RWPE2 (cell line): ENCODE results near the gene LIME1.
A peak's percentile ranks its signal among the peaks of the same experiment; 100 is the strongest.
"Not testable (repeated sequence)": the region's sequence is repeated elsewhere in the genome, so short reads cannot be mapped to it uniquely, and the experiment has no call there.

ENCODE experiments used
- ATAC-seq: fragments of 200-7000 bp; cut with Tn5 transposase; 3 replicates; pipeline ENCODE4 v1.9.1; 2021; ENCODE audit warnings: low read depth
- DNase-seq: peaks from one replicate; pipeline ENCODE4 v3.0.0-alpha.2; 2020; ENCODE audit warnings: low spot score
- H3K27ac ChIP-seq: fragments of 450-650 bp; 2 replicates; pipeline ENCODE4 v1.5.1; 2017; ENCODE audit warnings: mild to moderate bottlenecking; ENCODE audit not compliant: poor library complexity, severe bottlenecking
- H3K27me3 ChIP-seq: fragments of 250-450 bp; sonication (Bioruptor Pico); 2 replicates; pipeline ENCODE4 v1.5.1; 2021; ENCODE audit warnings: mild to moderate bottlenecking, moderate library complexity; ENCODE audit not compliant: insufficient read depth, poor library complexity, severe bottlenecking
- H3K36me3 ChIP-seq: fragments of 250-450 bp; sonication (Bioruptor Pico); 2 replicates; pipeline ENCODE4 v1.5.1; 2020; ENCODE audit warnings: low read depth, mild to moderate bottlenecking, moderate library complexity
- H3K4me1 ChIP-seq: fragments of 250-450 bp; sonication (Bioruptor Pico); 2 replicates; pipeline ENCODE4 v1.5.1; 2021; ENCODE audit warnings: mild to moderate bottlenecking, moderate library complexity; ENCODE audit not compliant: insufficient read depth, poor library complexity, severe bottlenecking
- H3K4me3 ChIP-seq: fragments of 250-450 bp; sonication (Bioruptor Pico); 2 replicates; pipeline ENCODE4 v1.5.1; 2021; ENCODE audit warnings: mild to moderate bottlenecking, moderate library complexity; ENCODE audit not compliant: severe bottlenecking
- H3K9me3 ChIP-seq: fragments of 250-450 bp; sonication (Bioruptor Pico); 2 replicates; pipeline ENCODE4 v1.5.1; 2021; ENCODE audit warnings: mild to moderate bottlenecking, moderate library complexity; ENCODE audit not compliant: severe bottlenecking
- TF ChIP-seq, protein P1 (sequence below): fragments of 450-650 bp; IDR thresholded peaks from one replicate; pipeline ENCODE4 v1.5.1; 2017; ENCODE audit warnings: mild to moderate bottlenecking, moderate library complexity; ENCODE audit not compliant: poor library complexity, severe bottlenecking

LIME1 gene

DNA sequence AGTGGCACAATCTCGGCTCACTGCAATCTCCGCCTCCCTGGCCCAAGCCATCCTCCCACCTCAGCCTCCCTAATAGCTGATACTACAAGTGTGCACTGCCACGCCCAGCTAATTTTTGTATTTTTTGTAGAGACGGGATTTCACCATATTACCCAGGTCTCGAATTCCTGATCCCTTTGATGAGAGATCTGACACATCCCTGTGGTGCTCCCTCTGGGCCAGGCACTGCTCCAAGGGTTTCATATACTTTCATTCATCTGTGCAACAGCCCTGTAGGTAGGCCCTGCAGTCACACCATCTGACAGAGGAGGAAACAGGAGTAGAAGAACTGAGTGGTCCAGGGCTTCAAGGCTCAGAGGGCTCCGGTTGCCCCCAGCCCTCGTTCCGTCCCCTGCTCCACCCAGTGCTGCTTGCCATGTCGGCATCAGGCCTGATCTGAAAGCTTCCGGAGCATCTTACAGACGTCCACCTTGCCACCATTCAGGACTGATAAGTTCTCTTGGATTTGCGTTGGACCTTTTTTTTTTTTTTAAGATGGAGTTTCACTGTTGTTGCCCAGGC is 25.3 kb upstream of the LIME1 start:
- Histone ChIP-seq H3K27me3 (no peaks in the 10 kb centered on the region), H3K9me3 (peaks cover 10% of the 10 kb centered on the region), H3K4me3 (no peak overlapping the region), H3K27ac (no peak overlapping the region), H3K4me1 (peaks cover 9% of the 10 kb centered on the region), H3K36me3 (peaks cover 82% of the 10 kb centered on the region)
- DNase-seq (peak; percentile 65), ATAC-seq (no peak)
- TF ChIP-seq, protein P1, sequence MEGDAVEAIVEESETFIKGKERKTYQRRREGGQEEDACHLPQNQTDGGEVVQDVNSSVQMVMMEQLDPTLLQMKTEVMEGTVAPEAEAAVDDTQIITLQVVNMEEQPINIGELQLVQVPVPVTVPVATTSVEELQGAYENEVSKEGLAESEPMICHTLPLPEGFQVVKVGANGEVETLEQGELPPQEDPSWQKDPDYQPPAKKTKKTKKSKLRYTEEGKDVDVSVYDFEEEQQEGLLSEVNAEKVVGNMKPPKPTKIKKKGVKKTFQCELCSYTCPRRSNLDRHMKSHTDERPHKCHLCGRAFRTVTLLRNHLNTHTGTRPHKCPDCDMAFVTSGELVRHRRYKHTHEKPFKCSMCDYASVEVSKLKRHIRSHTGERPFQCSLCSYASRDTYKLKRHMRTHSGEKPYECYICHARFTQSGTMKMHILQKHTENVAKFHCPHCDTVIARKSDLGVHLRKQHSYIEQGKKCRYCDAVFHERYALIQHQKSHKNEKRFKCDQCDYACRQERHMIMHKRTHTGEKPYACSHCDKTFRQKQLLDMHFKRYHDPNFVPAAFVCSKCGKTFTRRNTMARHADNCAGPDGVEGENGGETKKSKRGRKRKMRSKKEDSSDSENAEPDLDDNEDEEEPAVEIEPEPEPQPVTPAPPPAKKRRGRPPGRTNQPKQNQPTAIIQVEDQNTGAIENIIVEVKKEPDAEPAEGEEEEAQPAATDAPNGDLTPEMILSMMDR = no peak

DNA sequence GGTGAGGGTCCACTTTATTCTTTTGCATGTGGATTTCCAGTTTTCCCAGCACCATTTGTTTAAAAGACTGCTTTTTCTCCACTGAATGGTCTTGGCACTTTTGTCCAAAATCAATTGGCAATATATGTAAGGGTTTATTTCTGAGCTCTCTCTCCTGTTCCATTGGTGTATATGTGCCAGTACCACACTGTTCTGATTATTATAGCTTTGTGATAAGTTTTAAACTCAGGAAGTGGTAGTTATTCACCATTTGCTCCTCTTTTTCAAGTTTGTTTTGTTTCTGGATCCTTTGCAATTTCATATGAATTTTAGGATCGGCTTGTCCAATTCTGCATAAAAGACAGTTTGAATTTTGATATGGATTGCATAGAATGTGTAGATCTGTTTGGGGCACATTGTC is 24.3 kb upstream of the LIME1 start:
- TF ChIP-seq, protein P1 = no peak
- H3K27ac ChIP-seq = no peak overlapping the region
- H3K9me3 ChIP-seq = peaks cover 10% of the 10 kb centered on the region
- peaks cover 4% of the 10 kb centered on the region for H3K4me1 ChIP-seq
- H3K4me3 ChIP-seq = no peak overlapping the region
- peaks cover 86% of the 10 kb centered on the region for H3K36me3 ChIP-seq
- DNase-seq = no peak
- no peaks in the 10 kb centered on the region for H3K27me3 ChIP-seq
- ATAC-seq = no peak

DNA sequence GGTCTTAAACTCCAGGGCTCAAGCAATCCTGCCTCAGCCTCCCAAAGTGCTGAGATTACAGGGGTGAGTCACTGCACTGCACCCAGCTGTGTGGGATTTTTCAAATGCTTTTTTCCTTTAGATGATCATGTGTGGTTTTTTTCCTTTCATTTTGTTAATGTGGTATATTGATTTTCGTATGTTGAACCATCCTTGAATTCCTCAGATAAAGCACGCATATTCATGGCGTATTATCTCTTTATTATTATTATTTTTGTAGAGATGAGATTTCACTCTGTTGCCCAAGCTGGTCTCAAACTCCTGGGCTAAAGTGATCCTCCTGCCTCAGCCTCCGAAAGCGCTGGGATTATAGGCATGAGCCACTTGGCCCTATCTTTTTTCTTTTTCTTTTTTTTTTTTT is 21.6 kb upstream of the LIME1 start:
- ATAC-seq (no peak), DNase-seq (no peak)
- Histone ChIP-seq H3K27me3 (no peaks in the 10 kb centered on the region), H3K36me3 (peaks cover 100% of the 10 kb centered on the region), H3K9me3 (peaks cover 22% of the 10 kb centered on the region), H3K4me1 (no peaks in the 10 kb centered on the region), H3K4me3 (no peak overlapping the region), H3K27ac (no peak overlapping the region)
- TF ChIP-seq, protein P1 = no peak

GRCh38 chr20:63718996-63719395 is 17.5 kb upstream of the LIME1 start:
- H3K4me3 ChIP-seq = no peak overlapping the region
- no peak overlapping the region for H3K27ac ChIP-seq
- peaks cover 21% of the 10 kb centered on the region for H3K9me3 ChIP-seq
- DNase-seq = no peak
- no peaks in the 10 kb centered on the region for H3K27me3 ChIP-seq
- H3K36me3 ChIP-seq = peaks cover 82% of the 10 kb centered on the region
- no peaks in the 10 kb centered on the region for H3K4me1 ChIP-seq
- TF ChIP-seq, protein P1 = no peak
- ATAC-seq = no peak

GRCh38 chr20:63722967-63723622 is 13.4 kb upstream of the LIME1 start:
- not testable (repeated sequence) for H3K27me3 ChIP-seq, H3K27ac ChIP-seq, ATAC-seq, H3K4me1 ChIP-seq, DNase-seq, H3K4me3 ChIP-seq
- Histone ChIP-seq H3K36me3 (peaks cover 74% of the 10 kb centered on the region), H3K9me3 (peaks cover 17% of the 10 kb centered on the region)

DNA sequence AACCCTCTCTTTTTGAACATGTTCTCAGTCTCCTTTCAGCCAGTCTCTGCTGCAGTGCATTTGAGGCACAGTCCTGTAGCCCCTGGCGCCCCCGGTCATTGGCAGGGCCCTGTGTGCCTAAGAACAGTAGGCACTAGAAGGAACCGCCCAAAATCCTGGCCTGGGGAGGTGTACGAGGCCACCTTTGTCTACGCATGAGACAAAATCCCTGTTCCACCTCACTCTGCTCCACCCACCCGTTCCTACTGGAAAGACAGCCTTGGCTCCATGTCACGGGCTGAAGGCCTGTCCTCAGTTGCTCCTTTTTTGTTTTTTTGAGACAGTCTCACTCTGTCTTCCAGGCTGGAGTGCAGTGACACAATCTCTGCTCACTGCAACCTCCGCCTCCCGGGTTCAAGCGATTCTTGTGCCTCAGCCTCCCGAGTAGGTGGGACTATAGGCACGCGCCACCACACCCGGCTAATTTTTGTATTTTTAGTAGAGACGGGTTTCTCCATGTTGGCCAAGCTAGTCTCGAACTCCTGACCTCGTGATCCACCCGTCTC is 6.2 kb upstream of the LIME1 start:
- not testable (repeated sequence) for H3K4me3 ChIP-seq, H3K27me3 ChIP-seq, H3K27ac ChIP-seq, H3K4me1 ChIP-seq, H3K9me3 ChIP-seq, ATAC-seq
- peaks cover 66% of the 10 kb centered on the region for H3K36me3 ChIP-seq
- peak; percentile 81 for DNase-seq
